GM20431 (cell line): Measurements from ENCODE around the gene DEFB129.
"Not testable (repeated sequence)": the region's sequence is repeated elsewhere in the genome, so short reads cannot be mapped to it uniquely, and the experiment has no call there.

Experiments
- in situ Hi-C: fragments of 300-500 bp; cut with MseI, MboI; formaldehyde crosslinking; loops from one replicate; pipeline ENCODE4 v1.15.0; 2020; ENCODE audit warnings: low sequenced_read_pairs; ENCODE audit not compliant: unreplicated experiment

The DEFB129 gene

GRCh38 chr20:226958-227357 is at the start of gene DEFB129:
DEFB129 (plus strand) TSS chr20:227258; CDS start chr20:227289, 31 bp downstream.
- in situ Hi-C loops = no loop called here

- in situ Hi-C loops = no loop called here
These were observed 42.8 kb upstream of the DEFB129 start for GRCh38 chr20:184288-184687.

DNA sequence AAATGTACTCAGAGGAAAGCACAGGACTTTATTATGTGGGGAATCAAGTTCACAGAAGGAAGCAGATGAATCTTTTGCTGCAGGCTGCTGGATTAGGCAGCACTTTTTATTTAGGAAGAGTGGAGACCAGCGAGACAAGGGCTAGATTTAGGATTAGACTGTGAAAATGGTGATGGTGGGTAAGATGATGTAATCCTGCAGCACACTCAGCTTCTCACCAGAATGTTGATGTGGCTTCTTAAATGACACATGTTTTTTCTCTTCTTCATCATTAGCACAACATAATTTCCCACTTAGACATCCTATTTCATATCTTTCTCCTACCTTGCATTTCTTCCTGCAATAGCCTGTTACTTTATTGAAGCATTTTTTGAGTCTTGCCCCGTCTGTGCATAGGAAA is 39.3 kb upstream of the DEFB129 start:
- in situ Hi-C loops = no loop called here

DNA sequence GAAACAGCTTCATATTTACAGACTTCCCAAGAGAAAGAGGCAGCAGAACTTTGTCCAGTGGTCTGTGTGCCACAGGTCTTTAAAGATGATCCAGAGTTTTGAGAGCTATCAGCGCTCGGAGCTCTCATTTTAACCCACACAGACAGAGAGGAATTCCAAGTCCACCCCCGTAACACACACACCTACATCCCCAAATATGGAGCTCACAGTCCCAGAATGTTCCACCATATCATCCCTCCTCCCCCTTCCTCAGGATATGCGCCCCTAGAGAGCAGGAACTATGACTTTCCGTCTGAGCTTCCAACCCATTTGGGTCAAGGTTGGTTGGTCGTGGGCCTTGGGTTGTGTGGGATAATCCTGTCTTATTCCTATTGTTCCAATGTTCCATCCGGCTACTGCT is 37.4 kb upstream of the DEFB129 start, which contains the start of gene DEFB128:
Gene DEFB128, minus strand, starts transcription at position 101 of the 400 bp plus-strand sequence. Its CDS starts 88 bp downstream, at position 13.
- in situ Hi-C loops = no loop called here

DNA sequence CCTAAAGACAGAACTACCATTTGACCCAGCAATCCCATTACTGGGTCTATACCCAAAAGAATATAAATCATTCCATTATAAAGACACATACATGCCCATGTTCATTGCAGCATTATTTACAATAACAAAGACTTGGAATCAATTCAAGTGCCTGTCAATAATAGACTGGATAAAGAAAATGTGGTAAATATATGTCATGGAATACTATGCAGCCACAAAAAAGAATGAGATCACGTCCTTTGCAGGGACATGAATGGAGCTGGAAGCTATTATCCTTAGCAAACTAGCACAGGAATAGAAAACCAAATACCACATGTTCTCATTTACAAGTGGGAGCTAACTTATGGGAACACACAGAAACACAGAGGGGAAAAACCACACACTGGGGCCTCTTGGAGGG is 28.8 kb upstream of the DEFB129 start:
- in situ Hi-C loops = no loop called here

GRCh38 chr20:199996-200395 is 27.1 kb upstream of the DEFB129 start:
- in situ Hi-C loops = no loop called here

GRCh38 chr20:203630-204029 is 23.4 kb upstream of the DEFB129 start:
- in situ Hi-C loops = not testable (repeated sequence)

GRCh38 chr20:208942-209566 is 18.0 kb upstream of the DEFB129 start:
- in situ Hi-C loops = no loop called here

- in situ Hi-C loops = no loop called here
These were observed 16.1 kb upstream of the DEFB129 start for GRCh38 chr20:210809-211502.

DNA sequence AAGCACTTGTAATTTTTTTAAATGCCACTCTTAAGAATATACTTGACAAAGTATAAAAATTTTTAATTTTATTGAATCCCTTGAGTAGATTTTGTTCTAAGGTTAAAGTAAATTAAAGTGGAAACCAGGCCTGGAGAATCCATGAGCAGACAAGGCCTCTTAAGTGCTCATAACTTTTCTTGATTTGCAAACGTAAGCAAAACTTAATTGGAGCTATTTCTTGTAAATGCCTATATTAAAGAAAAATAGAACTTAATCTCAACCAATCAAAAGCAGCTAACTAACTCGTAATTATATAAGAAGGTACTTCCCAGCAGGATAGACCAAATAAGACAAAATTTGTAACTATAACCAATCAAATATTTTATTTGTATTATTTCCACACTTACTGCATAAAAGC is 12.7 kb upstream of the DEFB129 start:
- in situ Hi-C loops = no loop called here

GRCh38 chr20:215796-216195 is 11.3 kb upstream of the DEFB129 start:
- in situ Hi-C loops = no loop called here

- in situ Hi-C loops = no loop called here
These were observed 9.8 kb upstream of the DEFB129 start for GRCh38 chr20:217266-217665.

DNA sequence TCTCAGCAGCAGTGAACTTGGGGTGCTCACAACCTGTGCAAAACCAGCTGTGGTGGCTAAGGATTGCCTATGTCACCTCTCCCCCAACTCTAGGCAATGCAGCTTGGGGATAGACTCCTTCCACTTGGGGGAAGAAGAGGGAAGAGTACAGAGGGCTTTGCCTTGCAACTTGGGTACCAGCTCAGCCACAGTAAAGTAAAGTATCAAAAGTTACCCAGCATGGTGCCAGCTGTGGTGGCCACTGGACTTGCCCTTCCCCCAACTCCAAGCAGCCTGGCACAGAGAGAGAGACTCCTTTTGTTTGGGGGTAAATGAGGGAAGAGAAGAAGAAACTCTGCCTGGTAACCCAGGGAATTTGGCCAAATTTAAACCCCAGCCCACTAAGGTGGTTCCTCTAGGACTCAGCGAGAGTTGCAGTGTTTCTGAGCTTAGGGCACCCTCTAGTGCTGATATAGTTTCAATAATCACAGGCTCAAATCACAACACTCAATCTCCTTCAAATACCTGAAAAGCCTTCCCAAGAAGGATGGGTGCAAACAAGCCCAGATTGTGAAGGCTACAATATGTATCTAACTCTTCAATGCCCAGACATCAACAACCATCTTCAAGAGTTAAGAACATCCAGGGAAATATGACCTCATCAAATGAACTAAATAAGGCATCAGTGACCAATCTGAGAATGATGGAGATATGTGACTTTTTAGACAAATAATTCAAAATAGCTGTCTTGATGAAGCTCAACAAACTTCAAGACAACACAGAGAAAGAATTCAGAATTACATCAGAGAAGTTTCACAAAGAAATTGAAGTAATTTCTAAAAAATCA is 7.6 kb upstream of the DEFB129 start:
- in situ Hi-C loops = no loop called here

DNA sequence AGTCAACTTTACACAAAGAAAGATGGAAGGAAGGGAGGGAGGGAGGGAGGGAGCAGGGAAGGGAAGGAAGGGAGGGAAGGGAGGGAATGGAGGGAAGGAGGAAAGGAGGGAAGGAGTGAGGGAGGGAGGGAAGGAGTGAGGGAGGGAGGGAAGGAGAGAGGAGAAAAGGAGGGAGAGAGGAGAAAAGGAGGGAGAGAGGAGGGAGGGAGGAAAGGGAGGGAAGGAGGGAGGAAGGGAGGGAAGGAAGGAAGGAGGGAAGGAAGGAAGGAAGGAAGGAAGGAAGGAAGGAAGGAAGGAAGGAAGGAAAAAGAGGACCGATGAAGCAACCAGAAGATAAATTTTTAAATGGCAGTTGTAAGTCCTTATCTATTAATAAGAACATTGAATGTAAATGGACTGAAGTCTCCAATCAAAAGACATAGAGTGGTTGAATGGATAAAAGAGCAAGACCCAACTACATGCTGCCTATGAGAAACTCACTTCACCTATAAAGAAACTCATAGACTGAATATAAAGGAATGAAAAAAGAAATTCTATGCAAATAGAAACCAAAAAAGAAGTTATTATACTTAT is 5.7 kb upstream of the DEFB129 start:
- in situ Hi-C loops = no loop called here

DNA sequence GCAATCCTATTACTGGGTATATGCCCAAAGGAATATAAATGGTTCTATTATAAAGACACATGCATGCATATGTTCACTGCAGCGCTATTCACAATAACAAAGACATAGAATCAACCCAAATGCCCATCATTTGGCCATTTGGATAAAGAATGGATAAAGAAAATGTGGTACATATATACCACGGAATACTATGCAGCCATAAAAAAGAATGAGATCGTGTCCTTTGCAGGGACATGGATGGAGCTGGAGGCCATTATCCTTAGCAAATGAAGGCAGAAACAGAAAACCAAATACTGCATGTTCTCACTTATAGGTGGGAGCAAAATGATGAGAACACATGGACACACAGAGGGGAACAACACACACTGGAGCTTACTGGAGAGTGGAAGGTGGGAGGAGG is 1.2 kb upstream of the DEFB129 start:
- in situ Hi-C loops = not testable (repeated sequence)

GRCh38 chr20:227439-228105 is 514 bp downstream of the DEFB129 start:
- in situ Hi-C loops = no loop called here

GRCh38 chr20:235891-236290 is 8.8 kb downstream of the DEFB129 start:
- in situ Hi-C loops = no loop called here

DNA sequence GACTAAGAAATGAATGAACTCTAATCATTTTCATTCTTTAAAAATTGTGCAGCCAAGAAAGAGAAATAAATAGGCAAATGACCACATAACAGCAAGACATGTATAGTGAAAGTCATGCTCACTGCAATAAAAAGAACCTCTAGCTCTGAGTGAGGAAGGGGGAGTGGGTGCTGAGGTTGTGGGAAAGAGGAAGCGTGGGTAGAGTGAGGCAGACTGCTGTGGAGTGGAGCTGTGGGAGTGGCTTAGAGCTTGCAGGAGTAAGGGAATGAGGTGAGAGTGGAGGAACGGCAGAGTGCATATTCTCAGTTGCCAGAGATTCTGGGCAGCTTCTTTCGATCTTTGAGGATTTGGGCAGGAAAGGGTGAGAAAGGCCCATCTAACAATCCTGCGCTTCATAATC is 10.4 kb downstream of the DEFB129 start:
- in situ Hi-C loops = no loop called here

DNA sequence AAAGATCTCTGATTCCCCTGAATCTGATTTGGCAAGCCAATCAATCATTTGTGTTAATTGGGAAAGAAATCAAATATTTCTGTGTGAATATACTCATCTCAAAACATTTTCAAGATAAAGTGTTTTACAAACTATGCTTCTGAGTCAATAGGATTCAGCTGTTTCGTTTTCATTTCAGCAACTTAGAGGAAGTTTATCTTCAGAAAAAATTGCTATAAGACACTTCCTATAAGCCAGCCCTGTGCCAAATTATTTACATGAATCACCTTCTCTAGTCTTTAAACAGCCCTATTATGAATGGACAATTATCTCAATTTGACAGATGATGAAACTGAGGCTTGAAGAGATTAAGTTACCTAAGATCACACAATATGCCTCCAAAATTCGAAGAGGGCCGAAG is 10.9 kb downstream of the DEFB129 start:
- in situ Hi-C loops = no loop called here

DNA sequence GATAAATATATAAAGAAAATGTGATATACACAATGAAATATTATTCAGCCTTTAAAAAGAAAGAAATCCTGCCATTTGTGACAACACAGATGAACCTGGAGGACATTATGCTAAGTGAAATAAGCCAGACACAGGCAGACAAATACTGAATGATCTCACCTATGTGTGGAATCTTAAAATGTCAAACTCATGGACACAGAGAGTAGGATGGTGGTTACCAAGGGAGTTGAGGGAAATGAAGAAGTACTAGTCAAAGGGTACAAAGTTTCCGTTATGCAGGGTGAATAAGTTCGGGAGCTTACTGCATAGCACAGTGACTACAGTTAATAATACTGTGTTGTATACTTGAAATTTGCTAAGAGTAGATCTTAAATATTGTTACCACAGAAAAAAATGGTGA is 15.8 kb downstream of the DEFB129 start:
- in situ Hi-C loops = no loop called here
